Suprapubic skin (tissue), 4 donors: ENCODE results near the gene HECW1.

Experiments used
- POLR2A ChIP-seq, 2 donors: fragments of 450-650 bp; IDR thresholded peaks; one replicate each; pipeline ENCODE4 v1.6.1; 2017; ENCODE audit warnings: antibody characterized with exemption in 2 of 2, mild to moderate bottlenecking in 2 of 2, moderate library complexity in 2 of 2
- POLR2AphosphoS5 ChIP-seq, 3 donors: sonication (generic); formaldehyde crosslinking; IDR thresholded peaks; one replicate each; pipeline ENCODE4 v1.6.1; 2017; ENCODE audit warnings: antibody characterized with exemption in 3 of 3
- TF ChIP-seq, protein P1 (sequence below), 2 donors: fragments of 200-600 bp in 1 of 2; fragments of 450-650 bp in 1 of 2; sonication (generic) in 1 of 2; IDR thresholded peaks; one replicate each; pipeline ENCODE4 v1.5.1; 2016 to 2019; ENCODE audit warnings: antibody characterized with exemption in 2 of 2, mild to moderate bottlenecking in 1 of 2, moderate library complexity in 1 of 2

DNA sequence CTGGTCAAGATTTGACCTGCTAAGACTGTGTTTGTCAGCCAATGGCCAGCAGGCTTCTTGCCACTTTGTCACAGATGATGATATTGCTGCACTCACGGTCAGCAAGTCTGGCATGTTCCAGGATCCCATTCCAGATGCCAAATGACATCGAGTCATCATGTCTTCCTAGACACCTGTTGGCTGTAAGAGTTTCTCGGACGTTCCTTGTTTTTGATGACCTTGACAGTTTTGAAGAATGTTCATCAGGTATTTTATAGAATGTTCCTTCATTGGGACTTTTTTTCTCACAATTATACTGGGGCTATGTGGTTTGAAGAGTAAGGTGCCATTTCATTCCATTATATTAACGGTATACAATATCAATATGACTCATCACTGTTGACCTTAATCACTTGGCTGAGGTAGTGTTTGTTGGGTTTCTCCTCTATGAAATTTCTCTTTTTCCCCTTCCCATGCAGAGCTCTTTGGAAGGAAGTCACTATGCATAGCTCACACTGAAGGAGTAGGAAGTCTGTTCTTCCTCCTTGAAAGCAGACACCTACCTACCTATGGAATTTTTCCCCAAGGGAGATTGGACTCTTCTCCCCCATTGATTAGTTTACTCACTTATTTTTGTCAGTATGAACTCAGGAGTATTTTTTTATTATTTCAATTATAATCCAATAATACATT lies 31.6 kb downstream of the HECW1 start:
- TF ChIP-seq, protein P1, sequence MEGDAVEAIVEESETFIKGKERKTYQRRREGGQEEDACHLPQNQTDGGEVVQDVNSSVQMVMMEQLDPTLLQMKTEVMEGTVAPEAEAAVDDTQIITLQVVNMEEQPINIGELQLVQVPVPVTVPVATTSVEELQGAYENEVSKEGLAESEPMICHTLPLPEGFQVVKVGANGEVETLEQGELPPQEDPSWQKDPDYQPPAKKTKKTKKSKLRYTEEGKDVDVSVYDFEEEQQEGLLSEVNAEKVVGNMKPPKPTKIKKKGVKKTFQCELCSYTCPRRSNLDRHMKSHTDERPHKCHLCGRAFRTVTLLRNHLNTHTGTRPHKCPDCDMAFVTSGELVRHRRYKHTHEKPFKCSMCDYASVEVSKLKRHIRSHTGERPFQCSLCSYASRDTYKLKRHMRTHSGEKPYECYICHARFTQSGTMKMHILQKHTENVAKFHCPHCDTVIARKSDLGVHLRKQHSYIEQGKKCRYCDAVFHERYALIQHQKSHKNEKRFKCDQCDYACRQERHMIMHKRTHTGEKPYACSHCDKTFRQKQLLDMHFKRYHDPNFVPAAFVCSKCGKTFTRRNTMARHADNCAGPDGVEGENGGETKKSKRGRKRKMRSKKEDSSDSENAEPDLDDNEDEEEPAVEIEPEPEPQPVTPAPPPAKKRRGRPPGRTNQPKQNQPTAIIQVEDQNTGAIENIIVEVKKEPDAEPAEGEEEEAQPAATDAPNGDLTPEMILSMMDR (IDR thresholded peaks at IDR 0.05), result no peak
- no peak for TF ChIP-seq POLR2A (IDR thresholded peaks at IDR 0.05)
- TF ChIP-seq POLR2AphosphoS5 (IDR thresholded peaks at IDR 0.05), result no peak
